Adrenal gland (tissue), 5 donors: Measurements from ENCODE around the gene DLG3.

Experiments used
- POLR2A ChIP-seq, 2 donors: fragments of 450-650 bp; IDR thresholded peaks; one replicate each; pipeline ENCODE4 v1.6.1; 2017; ENCODE audit warnings: antibody characterized with exemption in 2 of 2, mild to moderate bottlenecking in 2 of 2, moderate library complexity in 1 of 2
- TF ChIP-seq, protein P1 (sequence below), 6 experiments: fragments of 450-650 bp in 4 of 6; fragments of 200-600 bp in 2 of 6; sonication (generic) in 1 of 6; IDR thresholded peaks; 1 replicate in 5 of 6; 2 replicates in 1 of 6; pipeline versions ENCODE4 v1.5.1 to v1.8.0; 2016 to 2021; ENCODE audit warnings: antibody characterized with exemption in 6 of 6, mild to moderate bottlenecking in 2 of 6, moderate library complexity in 1 of 6
- donor health status: DM: no; HTN: no; CAD: no.

DNA sequence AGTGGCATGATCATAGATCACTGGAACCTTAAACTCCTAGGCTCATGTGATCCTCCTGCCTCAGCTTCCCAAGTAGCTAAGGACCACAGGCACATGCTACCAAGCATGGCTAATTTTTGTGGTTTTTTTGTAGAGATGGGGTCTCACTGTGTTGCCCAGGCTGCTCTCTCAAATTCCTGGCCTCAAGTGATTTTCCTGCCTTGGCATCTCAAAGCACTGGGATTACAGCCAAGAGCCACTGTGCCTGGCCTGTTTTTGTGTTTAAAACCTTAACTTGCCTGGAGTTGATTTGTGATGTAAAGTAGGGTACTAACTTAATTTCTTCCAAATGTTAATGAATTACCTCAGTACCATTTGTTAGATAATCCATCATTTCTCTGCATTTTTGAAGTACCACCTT lies 22.3 kb downstream of the DLG3 start:
- TF ChIP-seq, protein P1, sequence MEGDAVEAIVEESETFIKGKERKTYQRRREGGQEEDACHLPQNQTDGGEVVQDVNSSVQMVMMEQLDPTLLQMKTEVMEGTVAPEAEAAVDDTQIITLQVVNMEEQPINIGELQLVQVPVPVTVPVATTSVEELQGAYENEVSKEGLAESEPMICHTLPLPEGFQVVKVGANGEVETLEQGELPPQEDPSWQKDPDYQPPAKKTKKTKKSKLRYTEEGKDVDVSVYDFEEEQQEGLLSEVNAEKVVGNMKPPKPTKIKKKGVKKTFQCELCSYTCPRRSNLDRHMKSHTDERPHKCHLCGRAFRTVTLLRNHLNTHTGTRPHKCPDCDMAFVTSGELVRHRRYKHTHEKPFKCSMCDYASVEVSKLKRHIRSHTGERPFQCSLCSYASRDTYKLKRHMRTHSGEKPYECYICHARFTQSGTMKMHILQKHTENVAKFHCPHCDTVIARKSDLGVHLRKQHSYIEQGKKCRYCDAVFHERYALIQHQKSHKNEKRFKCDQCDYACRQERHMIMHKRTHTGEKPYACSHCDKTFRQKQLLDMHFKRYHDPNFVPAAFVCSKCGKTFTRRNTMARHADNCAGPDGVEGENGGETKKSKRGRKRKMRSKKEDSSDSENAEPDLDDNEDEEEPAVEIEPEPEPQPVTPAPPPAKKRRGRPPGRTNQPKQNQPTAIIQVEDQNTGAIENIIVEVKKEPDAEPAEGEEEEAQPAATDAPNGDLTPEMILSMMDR (IDR thresholded peaks at IDR 0.05), result no peak
- no peak for TF ChIP-seq POLR2A (IDR thresholded peaks at IDR 0.05)
